ENCODE measurements around the gene CYP17A1. TPM values are rescaled to one million over a fixed set of nuclear protein-coding genes. Genes with fewer than 3 reads are reported as not detected.

CYP17A1 gene
- polyA plus RNA-seq, 1 of the 3 experiments (the other 2 are of a cell fraction), result not detected

DNA sequence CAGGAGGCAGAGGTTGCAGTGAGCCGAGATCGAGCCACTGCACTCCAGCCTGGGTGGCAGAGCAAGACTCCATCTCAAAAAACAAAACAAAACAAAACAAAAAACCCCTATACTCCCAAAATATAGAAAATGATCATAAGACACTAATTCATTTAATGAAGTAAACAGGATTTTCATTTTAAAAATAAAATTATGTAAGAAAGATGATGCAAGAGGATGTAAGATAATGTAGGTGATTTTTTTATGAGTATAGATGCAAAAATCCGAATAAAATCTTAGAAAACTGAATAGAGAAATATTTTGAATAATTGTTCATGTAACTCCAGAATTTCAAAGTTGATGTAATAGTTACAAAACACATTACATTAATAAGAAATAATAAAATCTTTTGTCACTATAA is 28.4 kb upstream of the CYP17A1 start:
- ChIA-PET CTCF (interaction anchor here (0.9 to 1.1 kb wide), 3 partner anchors 9 to 52 kb away, joined by 3 to 5 read pairs (median 4); partner anchors contain the start of genes BORCS7 and CNNM2), POLR2A (no interaction called here)
- Histone ChIP-seq H3K27ac (ENCODE audit: low read depth in 2 of 2, low read length in 1 of 2) (no peak overlapping the region), H2AFZ (ENCODE audit: low read depth) (no peak overlapping the region), H3K4me3 (ENCODE audit: low read depth in 2 of 2, low read length in 1 of 2) (no peak overlapping the region), H4K20me1 (ENCODE audit: insufficient read depth) (no peaks in the 10 kb centered on the region), H3K9me3 (no peaks in the 10 kb centered on the region), H3K4me1 (ENCODE audit: control insufficient read depth in 1 of 2, insufficient read depth in 2 of 2, low read depth in 1 of 2, low read length in 1 of 2) (peaks cover 0 to 6% of the 10 kb centered on the region in 2 experiments; a peak in 1 of 4 replicates), H3K79me2 (ENCODE audit: insufficient read depth) (no peaks in the 10 kb centered on the region), H3K9ac (no peak overlapping the region), H3K36me3 (replicated peaks in 1 of 2; ENCODE audit: control insufficient read depth in 1 of 2, insufficient read depth in 2 of 2, low read length in 1 of 2) (peaks cover 18 to 28% of the 10 kb centered on the region in 2 experiments), H3K27me3 (ENCODE audit: insufficient read depth) (no peaks in the 10 kb centered on the region), H3F3A (replicated peaks; ENCODE audit: insufficient read depth) (peaks cover 12% of the 10 kb centered on the region), H3K9me2 (no peaks in the 10 kb centered on the region), H3K4me2 (no peak overlapping the region)
- TF ChIP-seq CHD2 (IDR thresholded peaks at IDR 0.05; ENCODE audit: low read length, partially characterized antibody) (no peak), RCOR1 (IDR thresholded peaks at IDR 0.05; ENCODE audit: low read length) (no peak), TAF1 (IDR thresholded peaks at IDR 0.05; ENCODE audit: borderline replicate concordance, low read depth, low read length) (no peak), JUND (IDR thresholded peaks at IDR 0.05) (no peak)
- TF ChIP-seq, protein P1, sequence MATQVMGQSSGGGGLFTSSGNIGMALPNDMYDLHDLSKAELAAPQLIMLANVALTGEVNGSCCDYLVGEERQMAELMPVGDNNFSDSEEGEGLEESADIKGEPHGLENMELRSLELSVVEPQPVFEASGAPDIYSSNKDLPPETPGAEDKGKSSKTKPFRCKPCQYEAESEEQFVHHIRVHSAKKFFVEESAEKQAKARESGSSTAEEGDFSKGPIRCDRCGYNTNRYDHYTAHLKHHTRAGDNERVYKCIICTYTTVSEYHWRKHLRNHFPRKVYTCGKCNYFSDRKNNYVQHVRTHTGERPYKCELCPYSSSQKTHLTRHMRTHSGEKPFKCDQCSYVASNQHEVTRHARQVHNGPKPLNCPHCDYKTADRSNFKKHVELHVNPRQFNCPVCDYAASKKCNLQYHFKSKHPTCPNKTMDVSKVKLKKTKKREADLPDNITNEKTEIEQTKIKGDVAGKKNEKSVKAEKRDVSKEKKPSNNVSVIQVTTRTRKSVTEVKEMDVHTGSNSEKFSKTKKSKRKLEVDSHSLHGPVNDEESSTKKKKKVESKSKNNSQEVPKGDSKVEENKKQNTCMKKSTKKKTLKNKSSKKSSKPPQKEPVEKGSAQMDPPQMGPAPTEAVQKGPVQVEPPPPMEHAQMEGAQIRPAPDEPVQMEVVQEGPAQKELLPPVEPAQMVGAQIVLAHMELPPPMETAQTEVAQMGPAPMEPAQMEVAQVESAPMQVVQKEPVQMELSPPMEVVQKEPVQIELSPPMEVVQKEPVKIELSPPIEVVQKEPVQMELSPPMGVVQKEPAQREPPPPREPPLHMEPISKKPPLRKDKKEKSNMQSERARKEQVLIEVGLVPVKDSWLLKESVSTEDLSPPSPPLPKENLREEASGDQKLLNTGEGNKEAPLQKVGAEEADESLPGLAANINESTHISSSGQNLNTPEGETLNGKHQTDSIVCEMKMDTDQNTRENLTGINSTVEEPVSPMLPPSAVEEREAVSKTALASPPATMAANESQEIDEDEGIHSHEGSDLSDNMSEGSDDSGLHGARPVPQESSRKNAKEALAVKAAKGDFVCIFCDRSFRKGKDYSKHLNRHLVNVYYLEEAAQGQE (IDR thresholded peaks at IDR 0.05; ENCODE audit: low read depth, low read length), result no peak
- no peak for DNase-seq
- 93% methylated on average over 3 of the region's 3 CpGs for WGBS (ENCODE audit: low lambda C conversion rate)

DNA sequence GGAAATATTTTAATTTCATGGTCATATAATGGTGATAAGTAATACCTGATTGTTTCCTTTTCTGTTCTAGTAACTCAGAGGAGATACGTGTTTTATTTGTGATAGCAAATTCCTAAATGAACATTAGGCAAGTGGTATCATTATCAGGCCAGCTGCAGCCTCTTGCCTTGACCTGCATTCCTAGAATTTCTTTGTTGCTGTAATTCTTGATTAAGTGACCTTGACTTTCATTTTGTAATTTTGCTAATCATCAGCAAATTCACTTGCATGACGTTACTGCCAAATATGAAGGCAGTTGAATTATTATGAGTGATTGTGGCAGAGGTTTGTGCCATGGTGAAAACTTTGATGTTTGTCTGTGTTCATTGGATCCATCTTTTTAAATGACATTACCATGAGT is 26.4 kb upstream of the CYP17A1 start:
- TF ChIP-seq, protein P2, sequence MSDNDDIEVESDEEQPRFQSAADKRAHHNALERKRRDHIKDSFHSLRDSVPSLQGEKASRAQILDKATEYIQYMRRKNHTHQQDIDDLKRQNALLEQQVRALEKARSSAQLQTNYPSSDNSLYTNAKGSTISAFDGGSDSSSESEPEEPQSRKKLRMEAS (IDR thresholded peaks at IDR 0.05; ENCODE audit: low read depth), result no peak

DNA sequence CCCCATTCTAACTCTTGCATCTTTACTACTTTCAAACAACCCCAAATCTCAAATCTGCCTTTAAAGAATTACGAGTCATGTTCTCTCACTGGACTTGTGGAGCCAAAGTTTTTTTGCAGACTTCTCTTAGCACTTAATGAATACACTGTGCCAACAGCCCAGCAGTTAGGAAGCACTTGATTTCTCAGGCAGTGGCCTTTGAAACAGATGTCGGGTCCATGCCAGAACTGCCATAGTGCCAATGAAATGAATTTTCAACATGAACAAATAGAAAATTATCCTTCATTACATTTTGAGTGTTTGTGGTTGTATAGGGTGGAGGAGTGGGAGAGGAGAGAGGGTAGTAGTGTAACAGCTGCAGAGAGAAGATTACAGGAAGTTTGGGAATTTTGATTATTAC is 22.7 kb upstream of the CYP17A1 start:
- no peak overlapping the region for H3K27ac ChIP-seq (ENCODE audit: low read depth in 2 of 2, low read length in 1 of 2)
- H2AFZ ChIP-seq (ENCODE audit: low read depth), result no peak overlapping the region
- DNase-seq, result no peak
- H3K9me3 ChIP-seq, result no peaks in the 10 kb centered on the region
- no peaks in the 10 kb centered on the region for H4K20me1 ChIP-seq (ENCODE audit: insufficient read depth)
- peaks cover 31% of the 10 kb centered on the region for H3K79me2 ChIP-seq (ENCODE audit: insufficient read depth)
- H3K4me1 ChIP-seq (ENCODE audit: control insufficient read depth in 1 of 2, insufficient read depth in 2 of 2, low read depth in 1 of 2, low read length in 1 of 2), result peaks cover 0 to 18% of the 10 kb centered on the region in 2 experiments; a peak in 1 of 4 replicates
- ChIA-PET POLR2A (interaction anchor here (1.1 kb wide), 1 partner anchor 10 kb away, joined by 3 read pairs; the partner anchor contains the start of gene AS3MT), CTCF (interaction anchor here (1.6 to 1.8 kb wide), 2 partner anchors 9 to 58 kb away, joined by 5 read pairs; partner anchors contain the start of gene CNNM2)
- no peak overlapping the region for H3K9ac ChIP-seq
- WGBS (ENCODE audit: low lambda C conversion rate), result 98% methylated on average over 2 of the region's 2 CpGs
- no peaks in the 10 kb centered on the region for H3K27me3 ChIP-seq (ENCODE audit: insufficient read depth)
- no peaks in the 10 kb centered on the region for H3K9me2 ChIP-seq
- H3K4me3 ChIP-seq (ENCODE audit: low read depth in 2 of 2, low read length in 1 of 2), result no peak overlapping the region
- no peak overlapping the region for H3K4me2 ChIP-seq
- peaks cover 8 to 29% of the 10 kb centered on the region in 2 experiments for H3K36me3 ChIP-seq (replicated peaks in 1 of 2; ENCODE audit: control insufficient read depth in 1 of 2, insufficient read depth in 2 of 2, low read length in 1 of 2)
- H3F3A ChIP-seq (replicated peaks; ENCODE audit: insufficient read depth), result peaks cover 15% of the 10 kb centered on the region
- TF ChIP-seq GABPA (IDR thresholded peaks at IDR 0.05; ENCODE audit: low read depth), result no peak
- TF ChIP-seq RFX5 (IDR thresholded peaks at IDR 0.05; ENCODE audit: low read length), result no peak
- TF ChIP-seq NFIC (IDR thresholded peaks at IDR 0.05; ENCODE audit: borderline replicate concordance), result no peak
- no peak for TF ChIP-seq NRF1 (IDR thresholded peaks at IDR 0.05; ENCODE audit: low read depth, low read length)
- TF ChIP-seq, protein P2 (IDR thresholded peaks at IDR 0.05; ENCODE audit: low read depth), result no peak
- TF ChIP-seq CHD2 (IDR thresholded peaks at IDR 0.05; ENCODE audit: low read length, partially characterized antibody), result no peak
- TF ChIP-seq FOSL2 (IDR thresholded peaks at IDR 0.05; ENCODE audit: borderline replicate concordance, low read depth), result no peak
- no peak for TF ChIP-seq TCF12 (IDR thresholded peaks at IDR 0.05)
- TF ChIP-seq, protein P3, sequence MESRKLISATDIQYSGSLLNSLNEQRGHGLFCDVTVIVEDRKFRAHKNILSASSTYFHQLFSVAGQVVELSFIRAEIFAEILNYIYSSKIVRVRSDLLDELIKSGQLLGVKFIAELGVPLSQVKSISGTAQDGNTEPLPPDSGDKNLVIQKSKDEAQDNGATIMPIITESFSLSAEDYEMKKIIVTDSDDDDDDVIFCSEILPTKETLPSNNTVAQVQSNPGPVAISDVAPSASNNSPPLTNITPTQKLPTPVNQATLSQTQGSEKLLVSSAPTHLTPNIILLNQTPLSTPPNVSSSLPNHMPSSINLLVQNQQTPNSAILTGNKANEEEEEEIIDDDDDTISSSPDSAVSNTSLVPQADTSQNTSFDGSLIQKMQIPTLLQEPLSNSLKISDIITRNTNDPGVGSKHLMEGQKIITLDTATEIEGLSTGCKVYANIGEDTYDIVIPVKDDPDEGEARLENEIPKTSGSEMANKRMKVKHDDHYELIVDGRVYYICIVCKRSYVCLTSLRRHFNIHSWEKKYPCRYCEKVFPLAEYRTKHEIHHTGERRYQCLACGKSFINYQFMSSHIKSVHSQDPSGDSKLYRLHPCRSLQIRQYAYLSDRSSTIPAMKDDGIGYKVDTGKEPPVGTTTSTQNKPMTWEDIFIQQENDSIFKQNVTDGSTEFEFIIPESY (IDR thresholded peaks at IDR 0.05; ENCODE audit: borderline replicate concordance, low read depth), result no peak
- TF ChIP-seq, protein P4, sequence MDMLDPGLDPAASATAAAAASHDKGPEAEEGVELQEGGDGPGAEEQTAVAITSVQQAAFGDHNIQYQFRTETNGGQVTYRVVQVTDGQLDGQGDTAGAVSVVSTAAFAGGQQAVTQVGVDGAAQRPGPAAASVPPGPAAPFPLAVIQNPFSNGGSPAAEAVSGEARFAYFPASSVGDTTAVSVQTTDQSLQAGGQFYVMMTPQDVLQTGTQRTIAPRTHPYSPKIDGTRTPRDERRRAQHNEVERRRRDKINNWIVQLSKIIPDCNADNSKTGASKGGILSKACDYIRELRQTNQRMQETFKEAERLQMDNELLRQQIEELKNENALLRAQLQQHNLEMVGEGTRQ (IDR thresholded peaks at IDR 0.05; ENCODE audit: borderline replicate concordance, low read depth, low read length), result no peak
- no peak for TF ChIP-seq SMC3 (IDR thresholded peaks at IDR 0.05; ENCODE audit: low read depth, low read length)

More for the DNA sequence above, 26.4 kb upstream of the CYP17A1 start:
- H3K9me3 ChIP-seq, result no peaks in the 10 kb centered on the region
- ChIA-PET POLR2A (no interaction called here), CTCF (no interaction called here)
- 83% methylated on average over 2 of the region's 2 CpGs for WGBS (ENCODE audit: low lambda C conversion rate)
- no peaks in the 10 kb centered on the region for H4K20me1 ChIP-seq (ENCODE audit: insufficient read depth)
- no peaks in the 10 kb centered on the region; the same call in 1 of the 2 replicates for H3K79me2 ChIP-seq (ENCODE audit: insufficient read depth)
- H3K9me2 ChIP-seq, result no peaks in the 10 kb centered on the region
- no peak overlapping the region for H3K4me3 ChIP-seq (ENCODE audit: low read depth in 2 of 2, low read length in 1 of 2)
- H3K4me2 ChIP-seq, result no peak overlapping the region
- peaks cover 18 to 29% of the 10 kb centered on the region in 2 experiments for H3K36me3 ChIP-seq (replicated peaks in 1 of 2; ENCODE audit: control insufficient read depth in 1 of 2, insufficient read depth in 2 of 2, low read length in 1 of 2)
- H3K4me1 ChIP-seq (ENCODE audit: control insufficient read depth in 1 of 2, insufficient read depth in 2 of 2, low read depth in 1 of 2, low read length in 1 of 2), result no peaks in the 10 kb centered on the region
- no peak overlapping the region for H3K9ac ChIP-seq
- no peak overlapping the region for H2AFZ ChIP-seq (ENCODE audit: low read depth)
- no peaks in the 10 kb centered on the region for H3K27me3 ChIP-seq (ENCODE audit: insufficient read depth)
- DNase-seq, result no peak
- peaks cover 12% of the 10 kb centered on the region for H3F3A ChIP-seq (replicated peaks; ENCODE audit: insufficient read depth)
- H3K27ac ChIP-seq (ENCODE audit: low read depth in 2 of 2, low read length in 1 of 2), result no peak overlapping the region

All from SK-N-SH (cell line).